ENCODE measurements around the gene NPHS2. TPM values are rescaled to one million over a fixed set of nuclear protein-coding genes. Genes with fewer than 3 reads are reported as not detected.

The NPHS2 gene
- total RNA-seq, 1 experiment from 2014 or later = not detected

DNA sequence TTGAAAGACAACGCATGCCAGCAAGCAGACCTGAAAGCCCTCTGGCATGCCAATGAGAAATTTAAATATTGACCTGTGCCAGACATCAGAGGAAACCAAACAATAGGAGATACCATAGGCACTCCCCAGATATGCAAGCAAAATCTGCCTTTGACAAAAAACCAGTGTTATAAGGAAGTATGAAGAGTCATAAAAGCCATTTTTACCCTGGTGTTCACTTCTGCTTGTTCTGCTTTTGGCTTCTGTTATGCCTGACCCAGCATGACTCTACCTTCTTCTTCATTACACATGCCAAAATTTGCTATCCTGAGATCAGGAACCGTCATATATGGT, 26.4 kb downstream of the NPHS2 start (continued):
- TF ChIP-seq, protein P1, sequence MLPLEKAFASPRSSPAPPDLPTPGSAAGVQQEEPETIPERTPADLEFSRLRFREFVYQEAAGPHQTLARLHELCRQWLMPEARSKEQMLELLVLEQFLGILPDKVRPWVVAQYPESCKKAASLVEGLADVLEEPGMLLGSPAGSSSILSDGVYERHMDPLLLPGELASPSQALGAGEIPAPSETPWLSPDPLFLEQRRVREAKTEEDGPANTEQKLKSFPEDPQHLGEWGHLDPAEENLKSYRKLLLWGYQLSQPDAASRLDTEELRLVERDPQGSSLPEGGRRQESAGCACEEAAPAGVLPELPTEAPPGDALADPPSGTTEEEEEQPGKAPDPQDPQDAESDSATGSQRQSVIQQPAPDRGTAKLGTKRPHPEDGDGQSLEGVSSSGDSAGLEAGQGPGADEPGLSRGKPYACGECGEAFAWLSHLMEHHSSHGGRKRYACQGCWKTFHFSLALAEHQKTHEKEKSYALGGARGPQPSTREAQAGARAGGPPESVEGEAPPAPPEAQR (CRISPR knock-in tag; IDR thresholded peaks at IDR 0.05) = no peak
- TF ChIP-seq, protein P2, sequence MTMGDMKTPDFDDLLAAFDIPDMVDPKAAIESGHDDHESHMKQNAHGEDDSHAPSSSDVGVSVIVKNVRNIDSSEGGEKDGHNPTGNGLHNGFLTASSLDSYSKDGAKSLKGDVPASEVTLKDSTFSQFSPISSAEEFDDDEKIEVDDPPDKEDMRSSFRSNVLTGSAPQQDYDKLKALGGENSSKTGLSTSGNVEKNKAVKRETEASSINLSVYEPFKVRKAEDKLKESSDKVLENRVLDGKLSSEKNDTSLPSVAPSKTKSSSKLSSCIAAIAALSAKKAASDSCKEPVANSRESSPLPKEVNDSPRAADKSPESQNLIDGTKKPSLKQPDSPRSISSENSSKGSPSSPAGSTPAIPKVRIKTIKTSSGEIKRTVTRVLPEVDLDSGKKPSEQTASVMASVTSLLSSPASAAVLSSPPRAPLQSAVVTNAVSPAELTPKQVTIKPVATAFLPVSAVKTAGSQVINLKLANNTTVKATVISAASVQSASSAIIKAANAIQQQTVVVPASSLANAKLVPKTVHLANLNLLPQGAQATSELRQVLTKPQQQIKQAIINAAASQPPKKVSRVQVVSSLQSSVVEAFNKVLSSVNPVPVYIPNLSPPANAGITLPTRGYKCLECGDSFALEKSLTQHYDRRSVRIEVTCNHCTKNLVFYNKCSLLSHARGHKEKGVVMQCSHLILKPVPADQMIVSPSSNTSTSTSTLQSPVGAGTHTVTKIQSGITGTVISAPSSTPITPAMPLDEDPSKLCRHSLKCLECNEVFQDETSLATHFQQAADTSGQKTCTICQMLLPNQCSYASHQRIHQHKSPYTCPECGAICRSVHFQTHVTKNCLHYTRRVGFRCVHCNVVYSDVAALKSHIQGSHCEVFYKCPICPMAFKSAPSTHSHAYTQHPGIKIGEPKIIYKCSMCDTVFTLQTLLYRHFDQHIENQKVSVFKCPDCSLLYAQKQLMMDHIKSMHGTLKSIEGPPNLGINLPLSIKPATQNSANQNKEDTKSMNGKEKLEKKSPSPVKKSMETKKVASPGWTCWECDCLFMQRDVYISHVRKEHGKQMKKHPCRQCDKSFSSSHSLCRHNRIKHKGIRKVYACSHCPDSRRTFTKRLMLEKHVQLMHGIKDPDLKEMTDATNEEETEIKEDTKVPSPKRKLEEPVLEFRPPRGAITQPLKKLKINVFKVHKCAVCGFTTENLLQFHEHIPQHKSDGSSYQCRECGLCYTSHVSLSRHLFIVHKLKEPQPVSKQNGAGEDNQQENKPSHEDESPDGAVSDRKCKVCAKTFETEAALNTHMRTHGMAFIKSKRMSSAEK (CRISPR knock-in tag; IDR thresholded peaks at IDR 0.05; ENCODE audit: borderline replicate concordance) = no peak
- no peak for TF ChIP-seq STAT6 (CRISPR knock-in tag; conservative IDR thresholded peaks at IDR 0.05; ENCODE audit: low read depth)
- TF ChIP-seq, protein P3, sequence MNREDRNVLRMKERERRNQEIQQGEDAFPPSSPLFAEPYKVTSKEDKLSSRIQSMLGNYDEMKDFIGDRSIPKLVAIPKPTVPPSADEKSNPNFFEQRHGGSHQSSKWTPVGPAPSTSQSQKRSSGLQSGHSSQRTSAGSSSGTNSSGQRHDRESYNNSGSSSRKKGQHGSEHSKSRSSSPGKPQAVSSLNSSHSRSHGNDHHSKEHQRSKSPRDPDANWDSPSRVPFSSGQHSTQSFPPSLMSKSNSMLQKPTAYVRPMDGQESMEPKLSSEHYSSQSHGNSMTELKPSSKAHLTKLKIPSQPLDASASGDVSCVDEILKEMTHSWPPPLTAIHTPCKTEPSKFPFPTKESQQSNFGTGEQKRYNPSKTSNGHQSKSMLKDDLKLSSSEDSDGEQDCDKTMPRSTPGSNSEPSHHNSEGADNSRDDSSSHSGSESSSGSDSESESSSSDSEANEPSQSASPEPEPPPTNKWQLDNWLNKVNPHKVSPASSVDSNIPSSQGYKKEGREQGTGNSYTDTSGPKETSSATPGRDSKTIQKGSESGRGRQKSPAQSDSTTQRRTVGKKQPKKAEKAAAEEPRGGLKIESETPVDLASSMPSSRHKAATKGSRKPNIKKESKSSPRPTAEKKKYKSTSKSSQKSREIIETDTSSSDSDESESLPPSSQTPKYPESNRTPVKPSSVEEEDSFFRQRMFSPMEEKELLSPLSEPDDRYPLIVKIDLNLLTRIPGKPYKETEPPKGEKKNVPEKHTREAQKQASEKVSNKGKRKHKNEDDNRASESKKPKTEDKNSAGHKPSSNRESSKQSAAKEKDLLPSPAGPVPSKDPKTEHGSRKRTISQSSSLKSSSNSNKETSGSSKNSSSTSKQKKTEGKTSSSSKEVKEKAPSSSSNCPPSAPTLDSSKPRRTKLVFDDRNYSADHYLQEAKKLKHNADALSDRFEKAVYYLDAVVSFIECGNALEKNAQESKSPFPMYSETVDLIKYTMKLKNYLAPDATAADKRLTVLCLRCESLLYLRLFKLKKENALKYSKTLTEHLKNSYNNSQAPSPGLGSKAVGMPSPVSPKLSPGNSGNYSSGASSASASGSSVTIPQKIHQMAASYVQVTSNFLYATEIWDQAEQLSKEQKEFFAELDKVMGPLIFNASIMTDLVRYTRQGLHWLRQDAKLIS (CRISPR knock-in tag; IDR thresholded peaks at IDR 0.05; ENCODE audit: borderline replicate concordance) = no peak
- TF ChIP-seq FOXP1 (CRISPR knock-in tag; IDR thresholded peaks at IDR 0.05; ENCODE audit: borderline replicate concordance) = no peak
- no peak for TF ChIP-seq MXD4 (CRISPR knock-in tag; IDR thresholded peaks at IDR 0.05; ENCODE audit: borderline replicate concordance)
- no peak for TF ChIP-seq RELA (CRISPR knock-in tag; IDR thresholded peaks at IDR 0.05; ENCODE audit: borderline replicate concordance)
- TF ChIP-seq, protein P4, sequence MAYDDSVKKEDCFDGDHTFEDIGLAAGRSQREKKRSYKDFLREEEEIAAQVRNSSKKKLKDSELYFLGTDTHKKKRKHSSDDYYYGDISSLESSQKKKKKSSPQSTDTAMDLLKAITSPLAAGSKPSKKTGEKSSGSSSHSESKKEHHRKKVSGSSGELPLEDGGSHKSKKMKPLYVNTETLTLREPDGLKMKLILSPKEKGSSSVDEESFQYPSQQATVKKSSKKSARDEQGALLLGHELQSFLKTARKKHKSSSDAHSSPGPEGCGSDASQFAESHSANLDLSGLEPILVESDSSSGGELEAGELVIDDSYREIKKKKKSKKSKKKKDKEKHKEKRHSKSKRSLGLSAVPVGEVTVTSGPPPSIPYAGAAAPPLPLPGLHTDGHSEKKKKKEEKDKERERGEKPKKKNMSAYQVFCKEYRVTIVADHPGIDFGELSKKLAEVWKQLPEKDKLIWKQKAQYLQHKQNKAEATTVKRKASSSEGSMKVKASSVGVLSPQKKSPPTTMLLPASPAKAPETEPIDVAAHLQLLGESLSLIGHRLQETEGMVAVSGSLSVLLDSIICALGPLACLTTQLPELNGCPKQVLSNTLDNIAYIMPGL (CRISPR knock-in tag; IDR thresholded peaks at IDR 0.05) = no peak
- TF ChIP-seq ZNF121 (CRISPR knock-in tag; IDR thresholded peaks at IDR 0.05) = no peak
- TF ChIP-seq ZNF232 (CRISPR knock-in tag; IDR thresholded peaks at IDR 0.05) = no peak

- H3K9me3 Mint-ChIP-seq = no peaks in the 10 kb centered on the region
- no peaks in the 10 kb centered on the region for H3K36me3 Mint-ChIP-seq
- H3K27ac Mint-ChIP-seq = no peak overlapping the region
- H3K27me3 Mint-ChIP-seq (ENCODE audit: low read depth) = no peaks in the 10 kb centered on the region; the same call in 1 of the 2 replicates
- CTCF ChIA-PET = no interaction called here
- peaks cover 6% of the 10 kb centered on the region for H3K4me1 Mint-ChIP-seq
- DNase-seq (ENCODE audit: low spot score) (no peak), ATAC-seq (no peak)
- POLR2A ChIA-PET = interaction anchor here (0.6 to 0.7 kb wide), 2 partner anchors 36 to 53 kb away, joined by 3 read pairs; no protein-coding TSS in a partner anchor
- H3K4me3 Mint-ChIP-seq = no peak overlapping the region
- TF ChIP-seq, protein P5, sequence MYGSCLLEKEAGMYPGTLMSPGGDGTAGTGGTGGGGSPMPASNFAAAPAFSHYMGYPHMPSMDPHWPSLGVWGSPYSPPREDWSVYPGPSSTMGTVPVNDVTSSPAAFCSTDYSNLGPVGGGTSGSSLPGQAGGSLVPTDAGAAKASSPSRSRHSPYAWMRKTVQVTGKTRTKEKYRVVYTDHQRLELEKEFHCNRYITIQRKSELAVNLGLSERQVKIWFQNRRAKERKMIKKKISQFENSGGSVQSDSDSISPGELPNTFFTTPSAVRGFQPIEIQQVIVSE (CRISPR knock-in tag; IDR thresholded peaks at IDR 0.05; ENCODE audit: borderline replicate concordance) = no peak
- no peak for TF ChIP-seq JAZF1 (CRISPR knock-in tag; IDR thresholded peaks at IDR 0.05)
- TF ChIP-seq RELA (CRISPR knock-in tag; IDR thresholded peaks at IDR 0.05; ENCODE audit: borderline replicate concordance) = no peak
- TF ChIP-seq NR3C1 (CRISPR knock-in tag; conservative IDR thresholded peaks at IDR 0.05; ENCODE audit: low read depth) = no peak
- no peak for TF ChIP-seq MLX (CRISPR knock-in tag; IDR thresholded peaks at IDR 0.05)
- TF ChIP-seq, protein P6, sequence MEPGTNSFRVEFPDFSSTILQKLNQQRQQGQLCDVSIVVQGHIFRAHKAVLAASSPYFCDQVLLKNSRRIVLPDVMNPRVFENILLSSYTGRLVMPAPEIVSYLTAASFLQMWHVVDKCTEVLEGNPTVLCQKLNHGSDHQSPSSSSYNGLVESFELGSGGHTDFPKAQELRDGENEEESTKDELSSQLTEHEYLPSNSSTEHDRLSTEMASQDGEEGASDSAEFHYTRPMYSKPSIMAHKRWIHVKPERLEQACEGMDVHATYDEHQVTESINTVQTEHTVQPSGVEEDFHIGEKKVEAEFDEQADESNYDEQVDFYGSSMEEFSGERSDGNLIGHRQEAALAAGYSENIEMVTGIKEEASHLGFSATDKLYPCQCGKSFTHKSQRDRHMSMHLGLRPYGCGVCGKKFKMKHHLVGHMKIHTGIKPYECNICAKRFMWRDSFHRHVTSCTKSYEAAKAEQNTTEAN (CRISPR knock-in tag; IDR thresholded peaks at IDR 0.05) = no peak
- TF ChIP-seq ZNF416 (CRISPR knock-in tag; IDR thresholded peaks at IDR 0.05) = no peak
- TF ChIP-seq, protein P7, sequence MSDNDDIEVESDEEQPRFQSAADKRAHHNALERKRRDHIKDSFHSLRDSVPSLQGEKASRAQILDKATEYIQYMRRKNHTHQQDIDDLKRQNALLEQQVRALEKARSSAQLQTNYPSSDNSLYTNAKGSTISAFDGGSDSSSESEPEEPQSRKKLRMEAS (CRISPR knock-in tag; IDR thresholded peaks at IDR 0.05) = no peak
These were observed 26.9 kb downstream of the NPHS2 start for GRCh38 chr1:179548666-179549367.
